Endothelial cell of umbilical vein (primary cell): Measurements from ENCODE around the gene TMEM214. TPM values are rescaled to one million over a fixed set of nuclear protein-coding genes. Genes with fewer than 3 reads are reported as not detected.

ENCODE experiments used
- BruUV-seq: library from RNA; stranded (reverse); fragments of 400-500 nt; replicated peaks from 2 replicates; lab custom pipeline; 2021; lab: Mats Ljungman, UMichigan
- CTCF ChIA-PET: fragments of 300-600, 350-600 bp; sonication (Branson Sonifier 250); formaldehyde crosslinking; loops from one replicate; lab custom pipeline; 2021; ENCODE audit warnings: antibody characterized with exemption, inconsistent platforms; lab: Charles Lee
- POLR2A ChIA-PET: fragments of 300-600, 350-600 bp; sonication (Branson Sonifier 250); formaldehyde crosslinking; loops from one replicate; lab custom pipeline; 2021; ENCODE audit warnings: antibody characterized with exemption, inconsistent platforms; lab: Charles Lee
- DNase-seq: peaks from one replicate; pipeline ENCODE4 v3.0.0-alpha.2; 2011; ENCODE audit warnings: low read depth, low spot score
- FAIRE-seq: peaks from 2 replicates; lab custom pipeline; 2011; peaks lifted over from hg19 to GRCh38; lab: Jason Lieb, UNC
- H2AFZ ChIP-seq: 2 replicates; pipeline ENCODE4 v1.6.0; 2012; ENCODE audit warnings: low read depth, low read length, control low read depth, inconsistent platforms
- H3K27ac ChIP-seq: 2 replicates; pipeline ENCODE4 v1.5.1; 2011; ENCODE audit warnings: low read depth, mild to moderate bottlenecking, control low read depth, low read length, moderate library complexity; ENCODE audit not compliant: insufficient read depth
- H3K27me3 ChIP-seq, 2 experiments: 2 replicates each; pipeline versions ENCODE4 v1.6.0 to v1.6.1; 2011; ENCODE audit warnings: low read length in 2 of 2, mixed read lengths in 1 of 2; ENCODE audit not compliant: control insufficient read depth in 2 of 2, insufficient read depth in 2 of 2
- H3K36me3 ChIP-seq, 2 experiments: 2 replicates in 1 of 2; 3 replicates in 1 of 2; pipeline ENCODE4 v1.5.1; 2011; ENCODE audit warnings: low read length in 2 of 2, mild to moderate bottlenecking in 1 of 2, moderate library complexity in 1 of 2; ENCODE audit not compliant: control insufficient read depth in 2 of 2, insufficient read depth in 2 of 2; ENCODE audit errors: extremely low read depth in 1 of 2
- H3K4me1 ChIP-seq: 3 replicates; pipeline ENCODE4 v1.5.1; 2011; ENCODE audit warnings: mild to moderate bottlenecking, low read length; ENCODE audit not compliant: control insufficient read depth, insufficient read depth; ENCODE audit errors: extremely low read depth
- H3K4me2 ChIP-seq: 2 replicates; pipeline ENCODE4 v1.6.1; 2011; ENCODE audit warnings: low read length, control low read depth, mixed read lengths; ENCODE audit not compliant: insufficient read depth
- H3K4me3 ChIP-seq, 3 experiments: fragments of 200-600 bp in 1 of 3; sonication (generic), shearing (Covaris generic) in 1 of 3; replicated peaks in 1 of 3; 2 replicates each; pipeline ENCODE4 v1.5.1; 2011 to 2016; ENCODE audit warnings: control low read depth in 3 of 3, low read length in 3 of 3, mild to moderate bottlenecking in 2 of 3, inconsistent platforms in 1 of 3, low read depth in 1 of 3, moderate library complexity in 1 of 3; ENCODE audit not compliant: insufficient read depth in 1 of 3
- H3K79me2 ChIP-seq: 2 replicates; pipeline ENCODE4 v1.6.0; 2012; ENCODE audit warnings: low read length, inconsistent platforms; ENCODE audit not compliant: control insufficient read depth, insufficient read depth
- H3K9ac ChIP-seq: replicated peaks from 2 replicates; pipeline ENCODE3; 2011; ENCODE audit warnings: low read length, control low read depth; ENCODE audit not compliant: insufficient read depth; ENCODE audit errors: extremely low read depth
- H3K9me1 ChIP-seq: replicated peaks from 3 replicates; pipeline ENCODE4 v1.6.0; 2011; ENCODE audit warnings: mild to moderate bottlenecking, low read length; ENCODE audit not compliant: control insufficient read depth, insufficient read depth; ENCODE audit errors: extremely low read depth
- H3K9me3 ChIP-seq: replicated peaks from 2 replicates; pipeline ENCODE4 v1.5.1; 2012; ENCODE audit warnings: low read length, inconsistent platforms; ENCODE audit not compliant: control insufficient read depth, insufficient read depth
- H4K20me1 ChIP-seq: replicated peaks from 2 replicates; pipeline ENCODE3; 2011; ENCODE audit warnings: mild to moderate bottlenecking, low read length; ENCODE audit not compliant: control insufficient read depth, insufficient read depth; ENCODE audit errors: extremely low read depth
- EZH2 ChIP-seq: IDR thresholded peaks from 2 replicates; pipeline ENCODE4 v1.6.1; 2012; ENCODE audit warnings: borderline replicate concordance, low read depth, mild to moderate bottlenecking, moderate library complexity, low read length, inconsistent platforms; ENCODE audit not compliant: severe bottlenecking
- FOS ChIP-seq: IDR thresholded peaks from 2 replicates; pipeline ENCODE4 v1.6.1; 2011; ENCODE audit warnings: mild to moderate bottlenecking, low read length, moderate library complexity, borderline replicate concordance; ENCODE audit not compliant: insufficient read depth
- GATA2 ChIP-seq: IDR thresholded peaks from 2 replicates; pipeline ENCODE4 v1.7.0; 2011; ENCODE audit warnings: low read depth, mild to moderate bottlenecking, moderate library complexity, mixed read lengths, low read length; ENCODE audit not compliant: insufficient read length, insufficient read depth
- dilution Hi-C: fragments of 300-500 bp; cut with MboI; formaldehyde crosslinking; loops from one replicate; pipeline ENCODE4 v1.15.0; 2019; ENCODE audit warnings: low sequenced_read_pairs; ENCODE audit not compliant: extremely low pct_ligation_motif_present
- intact Hi-C: fragments of 100-400 bp; cut with micrococcal nuclease; formaldehyde crosslinking; loops from one replicate; pipeline ENCODE4 v1.10.0; 2022
- polyA plus RNA-seq, 4 experiments: library from polyadenylated mRNA; depleted of rRNA in 3 of 4; stranded (reverse) in 3 of 4; unstranded in 1 of 4; fragments of >200 nt; gene quantifications; 2 replicates each; pipeline versions ENCODE4 v1.2.1 to v1.2.3, GENCODE V29; 2011 to 2012; ENCODE audit warnings: missing spikeins in 1 of 4
- total RNA-seq: library from RNA; stranded (reverse); gene quantifications from 2 replicates; pipeline ENCODE4 v1.2.3, GENCODE V29; 2021

The TMEM214 gene
- total and polyA plus RNA-seq, 2 donors (not counting 3 experiments of a cell fraction or from before 2014, with no cell fraction given): 109 to 163 TPM

- POLR2A ChIA-PET: no interaction called here
- H3K4me2 ChIP-seq: no peak overlapping the region
- CTCF ChIA-PET: interaction anchor here (1.0 to 1.1 kb wide), 2 partner anchors 25 to 44 kb away, joined by 3 to 4 read pairs; no protein-coding TSS in a partner anchor
- no peaks in the 10 kb centered on the region for H3K36me3 ChIP-seq
- H3K9ac ChIP-seq: no peak overlapping the region
- H3K79me2 ChIP-seq: no peaks in the 10 kb centered on the region
- H3K27me3 ChIP-seq: peaks cover 10 to 16% of the 10 kb centered on the region in 2 experiments
- H3K27ac ChIP-seq: no peak overlapping the region
- H3K4me1 ChIP-seq: peaks cover 6% of the 10 kb centered on the region
- intact Hi-C loops (loop anchor here (10.0 kb wide), 1 partner anchor 168 kb away; no protein-coding TSS in a partner anchor), dilution Hi-C loops (no loop called here)
- no peak overlapping the region for H2AFZ ChIP-seq
- no peak for TF ChIP-seq GATA2
- no peak for TF ChIP-seq EZH2
- no peak for TF ChIP-seq FOS
- H4K20me1 ChIP-seq: no peaks in the 10 kb centered on the region
- FAIRE-seq: no peak
- BruUV-seq: no TSS peak
- H3K9me3 ChIP-seq: no peaks in the 10 kb centered on the region
- DNase-seq: no peak
- no peak overlapping the region for H3K4me3 ChIP-seq
- H3K9me1 ChIP-seq: no peaks in the 10 kb centered on the region
Observed at GRCh38 chr2:26986576-26986975, 46.2 kb upstream of the TMEM214 start.

DNA sequence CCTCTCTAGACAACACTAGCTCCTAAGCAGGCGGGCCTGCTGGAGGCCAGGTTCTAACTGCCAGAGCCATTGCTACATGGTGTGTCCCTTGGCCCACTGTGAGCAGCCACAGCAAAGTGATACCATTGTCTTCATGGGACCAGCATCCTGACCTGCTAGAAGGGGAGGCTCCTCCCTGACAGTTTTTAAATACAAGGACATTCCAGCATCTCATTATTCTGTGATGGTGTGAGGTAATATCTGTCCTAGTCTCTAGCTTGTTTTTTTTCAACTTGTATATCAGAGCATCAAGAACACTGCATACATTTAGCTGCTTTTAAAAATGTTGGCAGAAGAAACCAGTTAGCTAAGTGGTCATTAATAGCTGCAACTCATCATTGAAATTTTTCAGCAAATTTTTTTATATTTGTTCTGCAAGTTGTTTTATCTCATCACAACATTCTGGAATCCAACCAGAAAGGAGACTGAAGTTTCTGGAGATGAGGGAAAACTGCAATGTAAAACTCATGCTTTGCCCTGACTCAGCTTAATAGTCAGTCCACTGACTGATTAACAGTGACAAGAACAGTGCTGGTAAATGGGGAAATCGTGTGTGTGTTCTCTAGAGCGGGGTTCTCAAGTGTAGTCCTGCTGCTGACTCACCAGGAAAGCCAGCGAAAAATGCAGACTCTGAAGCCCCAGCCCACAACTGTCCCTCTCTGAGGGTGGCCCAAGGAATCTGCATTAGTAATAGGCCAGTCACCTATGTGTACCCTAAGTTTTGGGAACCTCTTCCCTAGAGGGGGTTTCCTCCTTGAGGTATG is 44.5 kb upstream of the TMEM214 start:
- dilution Hi-C loops (no loop called here), intact Hi-C loops (loop anchor here (10.0 kb wide), 1 partner anchor 167 kb away; no protein-coding TSS in a partner anchor)
- H3K27me3 ChIP-seq: peaks cover 10 to 16% of the 10 kb centered on the region in 2 experiments
- BruUV-seq: no TSS peak
- no peaks in the 10 kb centered on the region for H4K20me1 ChIP-seq
- no peak for FAIRE-seq
- ChIA-PET CTCF (interaction anchor here (0.7 to 1.4 kb wide), 7 partner anchors 8 to 142 kb away, joined by 3 to 6 read pairs (median 4); no protein-coding TSS in a partner anchor), POLR2A (no interaction called here)
- no peaks in the 10 kb centered on the region for H3K9me3 ChIP-seq
- TF ChIP-seq FOS: no peak
- H3K4me1 ChIP-seq: peaks cover 7% of the 10 kb centered on the region
- no peak for DNase-seq
- no peaks in the 10 kb centered on the region for H3K36me3 ChIP-seq
- H3K79me2 ChIP-seq: no peaks in the 10 kb centered on the region
- no peaks in the 10 kb centered on the region for H3K9me1 ChIP-seq
- H2AFZ ChIP-seq: no peak overlapping the region
- H3K9ac ChIP-seq: no peak overlapping the region
- H3K4me3 ChIP-seq: no peak overlapping the region
- no peak overlapping the region for H3K4me2 ChIP-seq
- H3K27ac ChIP-seq: no peak overlapping the region
